ENCODE data around the gene LAYN.

Gene LAYN

GRCh38 chr11:111540114-111540936, at the start of gene LAYN:
LAYN (plus strand) TSS chr11:111540720; CDS start chr11:111540844, 124 bp downstream.
- peak; percentile 16 for DNase-seq (ENCODE audit: low read depth)

- no peak for DNase-seq (ENCODE audit: low read depth)
These were observed 46.5 kb upstream of the LAYN start for GRCh38 chr11:111494040-111494439.

GRCh38 chr11:111499483-111499882, 41.0 kb upstream of the LAYN start:
- DNase-seq (ENCODE audit: low read depth): no peak

- no peak for DNase-seq (ENCODE audit: low read depth)
These were observed 40.0 kb upstream of the LAYN start for GRCh38 chr11:111500481-111500880.

- DNase-seq (ENCODE audit: low read depth): no peak
These were observed 37.9 kb upstream of the LAYN start for GRCh38 chr11:111502611-111503010.

- no peak for DNase-seq (ENCODE audit: low read depth)
These were observed 30.2 kb upstream of the LAYN start for GRCh38 chr11:111510311-111510710.

- DNase-seq (ENCODE audit: low read depth): no peak
These were observed 28.0 kb upstream of the LAYN start, which contains the start of gene BTG4 for GRCh38 chr11:111512296-111513239. BTG4 (minus strand) TSS chr11:111512386; CDS start chr11:111498776, 13,610 bp downstream.

- no peak for DNase-seq (ENCODE audit: low read depth)
These were observed 27.3 kb upstream of the LAYN start for GRCh38 chr11:111513240-111513605.

- no peak for DNase-seq (ENCODE audit: low read depth)
These were observed 26.1 kb upstream of the LAYN start, which contains the start of gene HOATZ for GRCh38 chr11:111514216-111515031. HOATZ (plus strand) TSS chr11:111514778; CDS start chr11:111514785, 7 bp downstream.

GRCh38 chr11:111515591-111515990, 24.9 kb upstream of the LAYN start:
- DNase-seq (ENCODE audit: low read depth): no peak

GRCh38 chr11:111518668-111519067, 21.9 kb upstream of the LAYN start:
- no peak for DNase-seq (ENCODE audit: low read depth)

- DNase-seq (ENCODE audit: low read depth): no peak
These were observed 20.0 kb upstream of the LAYN start for GRCh38 chr11:111520560-111520959.

GRCh38 chr11:111521135-111521534, 19.4 kb upstream of the LAYN start:
- no peak for DNase-seq (ENCODE audit: low read depth)

- DNase-seq (ENCODE audit: low read depth): no peak
These were observed 18.1 kb upstream of the LAYN start for GRCh38 chr11:111522426-111522825.

GRCh38 chr11:111523343-111523742, 17.2 kb upstream of the LAYN start:
- no peak for DNase-seq (ENCODE audit: low read depth)

- DNase-seq (ENCODE audit: low read depth): no peak
These were observed 16.5 kb upstream of the LAYN start for GRCh38 chr11:111524056-111524455.

GRCh38 chr11:111525456-111525855, 15.1 kb upstream of the LAYN start:
- DNase-seq (ENCODE audit: low read depth): no peak

GRCh38 chr11:111526501-111526900, 14.0 kb upstream of the LAYN start:
- DNase-seq (ENCODE audit: low read depth): no peak

GRCh38 chr11:111527279-111527678, 13.2 kb upstream of the LAYN start:
- no peak for DNase-seq (ENCODE audit: low read depth)

- DNase-seq (ENCODE audit: low read depth): no peak
These were observed 12.0 kb upstream of the LAYN start for GRCh38 chr11:111528557-111528956.

GRCh38 chr11:111530091-111530490, 10.4 kb upstream of the LAYN start:
- no peak for DNase-seq (ENCODE audit: low read depth)

- no peak for DNase-seq (ENCODE audit: low read depth)
These were observed 9.4 kb upstream of the LAYN start for GRCh38 chr11:111531136-111531535.

Data from stimulated activated CD4-positive, alpha-beta T cell treated with anti-CD3 and anti-CD28 coated beads, Interleukin-2, amount 100 ng/mL, for 4 hours (primary cell).